ENCODE results near the gene RFX4. TPM values are rescaled to one million over a fixed set of nuclear protein-coding genes. Genes with fewer than 3 reads are reported as not detected.

The RFX4 gene
- total and polyA plus RNA-seq, 2 donors (not counting 3 experiments of a cell fraction or from before 2014, with no cell fraction given): not detected

- H2AFZ ChIP-seq (ENCODE audit: low read depth, low read length): no peak overlapping the region
- no peak for FAIRE-seq
- CTCF ChIA-PET: interaction anchor here (0.5 to 2.9 kb wide), 3 partner anchors 9 to 23 kb away, joined by 3 to 11 read pairs (median 3); no protein-coding TSS in a partner anchor
These were observed 175.0 kb downstream of the RFX4 start for GRCh38 chr12:106757623-106758348.

More at GRCh38 chr12:106757623-106758348, 175.0 kb downstream of the RFX4 start:
- Histone ChIP-seq H3K9ac (replicated peaks; ENCODE audit: extremely low read depth, insufficient read depth, low read length) (no peak overlapping the region), H3K9me3 (replicated peaks; ENCODE audit: control insufficient read depth, insufficient read depth, low read length) (no peaks in the 10 kb centered on the region), H4K20me1 (replicated peaks; ENCODE audit: control insufficient read depth, extremely low read depth, insufficient read depth, low read length) (no peaks in the 10 kb centered on the region), H3K4me3 (replicated peaks in 1 of 3; ENCODE audit: insufficient read depth in 1 of 3, low read depth in 1 of 3, low read length in 3 of 3) (no peak overlapping the region), H3K79me2 (ENCODE audit: control insufficient read depth, insufficient read depth, low read length) (no peaks in the 10 kb centered on the region), H3K27ac (ENCODE audit: insufficient read depth, low read depth, low read length) (no peak overlapping the region), H3K4me2 (ENCODE audit: insufficient read depth, low read length) (no peak overlapping the region), H3K36me3 (ENCODE audit: control insufficient read depth in 2 of 2, extremely low read depth in 1 of 2, insufficient read depth in 2 of 2, low read length in 2 of 2) (no peaks in the 10 kb centered on the region), H3K27me3 (ENCODE audit: control insufficient read depth in 2 of 2, insufficient read depth in 2 of 2, low read length in 2 of 2) (peaks cover 0 to 2% of the 10 kb centered on the region in 2 experiments), H3K4me1 (ENCODE audit: control insufficient read depth, extremely low read depth, insufficient read depth, low read length) (no peaks in the 10 kb centered on the region), H3K9me1 (replicated peaks; ENCODE audit: control insufficient read depth, extremely low read depth, insufficient read depth, low read length) (no peaks in the 10 kb centered on the region)
- BruUV-seq (replicated peaks): no TSS peak
- no peak for DNase-seq (ENCODE audit: low read depth, low spot score)
- no peak for TF ChIP-seq GATA2 (IDR thresholded peaks at IDR 0.05; ENCODE audit: insufficient read depth, insufficient read length, low read depth, low read length)
- TF ChIP-seq POLR2A (IDR thresholded peaks at IDR 0.05; ENCODE audit: low read depth, low read length): no peak
- no peak for TF ChIP-seq MAX (IDR thresholded peaks at IDR 0.05; ENCODE audit: insufficient read depth, insufficient read length)
- TF ChIP-seq MYC (IDR thresholded peaks at IDR 0.05; ENCODE audit: low read depth, low read length): no peak
- TF ChIP-seq FOS (IDR thresholded peaks at IDR 0.05; ENCODE audit: borderline replicate concordance, insufficient read depth, low read length): no peak
- no peak for TF ChIP-seq POLR2AphosphoS5 (IDR thresholded peaks at IDR 0.05; ENCODE audit: insufficient read depth, low read depth, low read length)
- TF ChIP-seq, protein P1, sequence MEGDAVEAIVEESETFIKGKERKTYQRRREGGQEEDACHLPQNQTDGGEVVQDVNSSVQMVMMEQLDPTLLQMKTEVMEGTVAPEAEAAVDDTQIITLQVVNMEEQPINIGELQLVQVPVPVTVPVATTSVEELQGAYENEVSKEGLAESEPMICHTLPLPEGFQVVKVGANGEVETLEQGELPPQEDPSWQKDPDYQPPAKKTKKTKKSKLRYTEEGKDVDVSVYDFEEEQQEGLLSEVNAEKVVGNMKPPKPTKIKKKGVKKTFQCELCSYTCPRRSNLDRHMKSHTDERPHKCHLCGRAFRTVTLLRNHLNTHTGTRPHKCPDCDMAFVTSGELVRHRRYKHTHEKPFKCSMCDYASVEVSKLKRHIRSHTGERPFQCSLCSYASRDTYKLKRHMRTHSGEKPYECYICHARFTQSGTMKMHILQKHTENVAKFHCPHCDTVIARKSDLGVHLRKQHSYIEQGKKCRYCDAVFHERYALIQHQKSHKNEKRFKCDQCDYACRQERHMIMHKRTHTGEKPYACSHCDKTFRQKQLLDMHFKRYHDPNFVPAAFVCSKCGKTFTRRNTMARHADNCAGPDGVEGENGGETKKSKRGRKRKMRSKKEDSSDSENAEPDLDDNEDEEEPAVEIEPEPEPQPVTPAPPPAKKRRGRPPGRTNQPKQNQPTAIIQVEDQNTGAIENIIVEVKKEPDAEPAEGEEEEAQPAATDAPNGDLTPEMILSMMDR (IDR thresholded peaks at IDR 0.05; ENCODE audit: extremely low read depth in 1 of 2, insufficient read depth in 1 of 2, low read depth in 1 of 2, low read length in 2 of 2): no peak
- no peak for TF ChIP-seq EZH2 (IDR thresholded peaks at IDR 0.05; ENCODE audit: borderline replicate concordance, low read depth, low read length, severe bottlenecking)
- no peak for TF ChIP-seq JUN (IDR thresholded peaks at IDR 0.05; ENCODE audit: borderline replicate concordance, insufficient read depth, insufficient read length, low read depth)
- intact Hi-C loops (cut with micrococcal nuclease): no loop called here
- POLR2A ChIA-PET: no interaction called here
- dilution Hi-C loops (cut with MboI; ENCODE audit: extremely low pct_ligation_motif_present, low sequenced_read_pairs): no loop called here

All from endothelial cell of umbilical vein (primary cell).